Erythroblast (primary cell): ENCODE data around the gene CRCP.
"Not testable (repeated sequence)": the region's sequence is repeated elsewhere in the genome, so short reads cannot be mapped to it uniquely, and the experiment has no call there.

Source experiments
- GATA1 ChIP-seq: IDR thresholded peaks from 2 replicates; pipeline ENCODE4 v1.6.1; 2011; ENCODE audit warnings: low read depth, mild to moderate bottlenecking, control low read depth, low read length, moderate library complexity
- POLR2A ChIP-seq: IDR thresholded peaks from 2 replicates; pipeline ENCODE4 v1.6.1; 2011; ENCODE audit warnings: mild to moderate bottlenecking, low read length

DNA sequence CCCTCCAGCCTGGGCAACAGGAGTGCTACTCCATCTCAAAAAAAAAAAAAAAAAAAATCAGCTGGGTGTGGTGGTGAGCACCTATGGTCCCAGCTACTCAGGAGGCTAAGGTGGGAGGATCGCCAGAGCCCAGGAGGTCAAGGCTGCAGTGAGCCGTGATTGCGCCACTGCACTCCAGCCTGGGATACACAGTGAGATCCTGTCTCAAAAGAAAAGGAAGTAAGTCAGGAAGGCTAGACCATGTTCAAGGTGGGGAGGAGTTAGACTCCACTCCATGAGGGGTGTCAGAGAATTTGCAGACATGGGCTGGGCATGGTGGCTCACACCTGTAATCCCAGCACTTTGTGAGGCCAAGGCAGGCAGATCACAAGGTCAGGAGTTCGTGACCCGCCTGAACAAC, 6.2 kb upstream of the CRCP start:
- not testable (repeated sequence) for TF ChIP-seq POLR2A, GATA1
